GM15510 (cell line): ENCODE data around the gene PLVAP.

Experiments used
- POLR2A ChIP-seq: IDR thresholded peaks from 3 replicates; pipeline ENCODE4 v1.6.1; 2011; ENCODE audit warnings: borderline replicate concordance; ENCODE audit not compliant: insufficient read length; ENCODE audit errors: extremely low read depth

Gene PLVAP

GRCh38 chr19:17385878-17386611, 8.9 kb upstream of the PLVAP start:
- TF ChIP-seq POLR2A: no peak

GRCh38 chr19:17380426-17381138, 3.4 kb upstream of the PLVAP start:
- no peak for TF ChIP-seq POLR2A

- TF ChIP-seq POLR2A: no peak
Measured at GRCh38 chr19:17379221-17379631, 2.1 kb upstream of the PLVAP start.

DNA sequence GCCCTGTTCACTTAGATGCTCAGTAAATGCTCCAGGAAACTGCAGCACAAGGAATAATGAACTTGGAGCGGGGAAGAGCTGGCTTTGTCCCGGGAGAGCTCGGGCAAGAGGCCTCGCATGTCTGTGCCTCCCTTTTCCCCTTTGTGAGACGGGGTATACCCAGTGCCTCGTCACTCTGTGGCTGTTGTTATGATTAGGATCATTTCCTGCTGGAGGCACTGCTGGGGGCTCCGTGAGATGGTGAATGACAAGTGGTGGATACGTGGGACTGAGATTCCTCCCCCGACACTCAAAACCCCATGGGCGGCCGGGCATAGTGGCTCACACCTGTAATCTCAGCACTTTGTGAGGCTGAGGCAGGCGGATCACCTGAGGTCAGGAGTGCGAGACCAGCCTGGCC, 1.1 kb upstream of the PLVAP start:
- TF ChIP-seq POLR2A: no peak

- TF ChIP-seq POLR2A: no peak
Measured at GRCh38 chr19:17370026-17370587, 7.0 kb downstream of the PLVAP start.

- TF ChIP-seq POLR2A: no peak
Measured at GRCh38 chr19:17365361-17365760, 11.8 kb downstream of the PLVAP start.

- no peak for TF ChIP-seq POLR2A
Measured at GRCh38 chr19:17359905-17360800, 17.0 kb downstream of the PLVAP start.

GRCh38 chr19:17358395-17358794, 18.7 kb downstream of the PLVAP start:
- no peak for TF ChIP-seq POLR2A

DNA sequence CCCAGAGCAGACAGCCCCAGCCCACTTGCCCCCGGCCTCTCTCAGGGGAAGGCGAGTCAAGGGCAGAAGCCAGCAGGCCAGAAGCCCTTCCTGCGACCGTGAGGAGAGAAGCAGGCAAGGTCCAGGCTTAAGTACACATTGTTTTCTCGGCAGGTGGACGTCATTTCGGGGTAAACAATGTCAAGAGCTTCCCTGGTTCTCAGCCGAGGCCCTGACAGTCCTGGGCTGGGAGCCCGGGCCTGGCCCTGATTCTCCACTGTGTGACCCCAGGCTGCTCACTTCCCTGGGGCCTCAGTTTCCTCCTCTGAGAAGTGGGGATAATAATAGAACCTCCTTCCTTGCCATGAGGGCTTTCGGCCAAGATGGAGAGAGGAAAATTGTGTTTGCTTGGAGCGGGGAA, 19.4 kb downstream of the PLVAP start:
- no peak for TF ChIP-seq POLR2A

DNA sequence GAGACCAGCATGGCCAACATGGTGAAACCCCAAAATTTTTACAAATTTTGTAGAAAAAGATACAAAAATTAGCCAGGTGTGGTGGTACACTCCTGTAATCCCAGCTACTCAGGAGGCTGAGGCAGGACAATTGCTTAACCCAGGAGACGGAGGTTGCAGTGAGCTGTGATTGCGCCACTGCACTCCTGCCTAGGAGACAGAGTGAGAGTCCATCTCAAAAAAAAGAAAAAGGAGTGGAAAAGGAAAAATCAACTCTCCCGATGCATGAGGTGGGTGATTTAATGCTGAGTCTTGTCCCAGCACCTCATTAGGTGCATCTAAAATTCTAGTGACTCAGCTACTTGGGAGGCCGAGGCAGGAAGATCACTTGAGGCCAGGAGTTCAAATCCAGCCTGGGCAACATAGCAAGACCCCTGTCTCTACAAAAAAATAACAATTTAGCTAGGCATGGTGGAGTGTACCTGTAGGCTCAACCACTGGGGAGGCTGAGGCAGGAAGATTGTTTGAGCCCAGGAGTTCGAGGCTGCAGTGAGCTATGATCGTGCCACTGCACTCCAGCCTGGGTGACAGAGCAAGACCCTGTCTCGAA, 20.0 kb downstream of the PLVAP start:
- TF ChIP-seq POLR2A: no peak

DNA sequence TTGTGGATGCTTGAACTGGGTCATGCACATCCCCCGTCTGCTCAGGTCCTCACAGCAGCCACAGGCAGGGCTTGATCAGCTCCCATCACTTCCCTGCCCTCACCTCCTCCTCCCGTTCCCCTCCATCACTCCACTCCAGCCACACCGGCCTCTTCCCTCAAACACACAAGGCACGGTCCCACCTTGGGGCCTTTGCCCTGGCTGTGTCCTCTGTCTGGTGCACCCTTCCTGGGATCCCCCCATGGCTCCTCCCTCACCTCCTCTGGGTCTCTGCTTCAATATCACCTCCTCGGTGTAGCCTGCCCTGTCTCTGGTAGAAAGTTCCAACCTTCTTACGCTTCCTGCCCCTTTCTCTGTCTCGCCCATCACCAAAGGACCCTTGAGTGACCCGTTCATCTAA, 23.8 kb downstream of the PLVAP start:
- TF ChIP-seq POLR2A: no peak

DNA sequence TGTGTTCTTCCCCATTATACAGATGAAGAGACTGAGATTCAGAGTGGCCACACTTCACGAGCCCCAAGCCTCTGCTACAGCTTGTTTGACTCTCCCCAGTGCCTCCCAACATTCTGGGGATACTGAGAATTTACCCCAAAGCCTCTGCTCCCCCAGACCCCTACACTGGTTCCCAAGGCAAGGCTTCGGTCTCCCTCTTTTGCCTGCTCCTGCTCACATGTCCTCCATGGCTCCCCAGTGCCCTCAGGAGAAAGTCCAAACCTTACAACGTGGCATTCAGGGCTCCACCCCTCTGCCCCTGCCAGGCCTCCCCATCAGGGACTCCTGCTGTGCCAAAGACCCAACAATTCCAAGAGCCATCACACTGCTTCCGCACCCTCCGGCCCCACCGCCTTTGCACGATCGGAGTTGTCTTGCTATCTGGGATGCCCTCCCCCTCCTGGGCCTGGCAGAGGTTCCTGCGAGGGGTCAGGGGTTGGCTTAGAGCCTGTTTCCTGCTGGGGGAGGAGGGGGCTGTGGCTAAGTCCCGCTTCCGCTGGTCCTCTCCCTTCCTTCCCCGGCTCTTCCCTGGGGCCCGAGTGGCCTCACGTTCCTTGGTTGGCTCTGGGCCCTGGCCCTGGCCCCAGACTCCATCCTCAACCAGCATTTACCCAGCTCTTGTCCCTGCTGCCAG, 24.4 kb downstream of the PLVAP start:
- TF ChIP-seq POLR2A: no peak

GRCh38 chr19:17351815-17352435, 25.2 kb downstream of the PLVAP start:
- TF ChIP-seq POLR2A: no peak
